Peyer's patch (tissue), 4 donors: Measurements from ENCODE around the gene TAS2R42. TPM values are rescaled to one million over a fixed set of nuclear protein-coding genes. Genes with fewer than 3 reads are reported as not detected.

Source experiments
- DNase-seq, 3 donors: peaks; one replicate each; pipeline ENCODE4 v3.0.0-alpha.2; 2017 to 2019
- H3K27ac ChIP-seq, 4 donors: fragments of 200-600 bp; sonication (generic); one replicate each; pipeline ENCODE4 v1.5.1; 2016 to 2019
- H3K27me3 ChIP-seq, 2 donors: fragments of 200-600 bp; sonication (generic); one replicate each; pipeline ENCODE4 v1.5.1; 2019
- H3K36me3 ChIP-seq, 3 donors: fragments of 200-600 bp; sonication (generic); one replicate each; pipeline ENCODE4 v1.5.1; 2016 to 2019
- H3K4me1 ChIP-seq, 4 donors: fragments of 200-600 bp; sonication (generic); one replicate each; pipeline ENCODE4 v1.5.1; 2016 to 2019
- H3K4me3 ChIP-seq, 4 donors: fragments of 200-600 bp; sonication (generic); 1 replicate in 3 of 4; 2 replicates in 1 of 4; pipeline ENCODE4 v1.5.1; 2016 to 2019; ENCODE audit warnings: mild to moderate bottlenecking in 1 of 4
- H3K9me3 ChIP-seq, 4 donors: fragments of 200-600 bp; sonication (generic); one replicate each; pipeline ENCODE4 v1.5.1; 2016 to 2019; ENCODE audit warnings: mild to moderate bottlenecking in 1 of 4
- POLR2A ChIP-seq, 2 donors: fragments of 450-650 bp; IDR thresholded peaks; one replicate each; pipeline ENCODE4 v1.5.1; 2017; ENCODE audit warnings: antibody characterized with exemption in 2 of 2, mild to moderate bottlenecking in 2 of 2, moderate library complexity in 2 of 2
- total RNA-seq, 4 donors: library from RNA; depleted of rRNA; stranded (reverse); fragments of >200 nt; gene quantifications; one replicate each; pipeline ENCODE4 v1.1.0, GENCODE V29; 2016
- TF ChIP-seq, protein P1 (sequence below), 6 experiments: fragments of 450-650 bp in 4 of 6; fragments of 200-600 bp in 2 of 6; sonication (generic) in 1 of 6; IDR thresholded peaks; one replicate each; pipeline ENCODE4 v1.5.1; 2017 to 2019; ENCODE audit warnings: antibody characterized with exemption in 6 of 6, mild to moderate bottlenecking in 3 of 6, moderate library complexity in 1 of 6

TAS2R42 gene
- total RNA-seq, 4 donors from 2014 or later, result not detected

DNA sequence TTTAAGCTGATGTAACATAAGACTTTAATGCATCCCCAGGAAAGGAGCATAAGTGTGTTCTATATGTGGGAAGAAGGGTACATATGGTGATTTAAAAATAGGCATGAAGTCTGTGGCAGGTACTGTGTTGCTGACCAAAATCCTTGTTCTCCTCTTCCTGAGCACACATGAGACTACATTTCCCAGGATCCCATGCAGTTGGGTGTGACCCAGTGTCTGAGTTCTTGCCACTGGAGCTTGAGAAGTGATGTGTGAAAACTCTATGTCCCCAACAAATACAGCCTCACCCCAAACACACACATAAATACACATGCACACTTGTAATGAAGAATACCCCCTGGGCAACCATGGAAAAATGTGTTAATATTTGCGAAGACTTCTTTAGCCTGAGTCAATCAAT, 24.2 kb downstream of the TAS2R42 start:
- Histone ChIP-seq H3K27ac (no peak overlapping the region), H3K4me3 (no peak overlapping the region), H3K36me3 (peaks cover 0 to 9% (median 0%) of the 10 kb centered on the region in 3 donors), H3K9me3 (no peaks in the 10 kb centered on the region), H3K4me1 (no peaks in the 10 kb centered on the region), H3K27me3 (no peaks in the 10 kb centered on the region)
- DNase-seq, result no peak
- TF ChIP-seq POLR2A (IDR thresholded peaks at IDR 0.05), result no peak
- TF ChIP-seq, protein P1, sequence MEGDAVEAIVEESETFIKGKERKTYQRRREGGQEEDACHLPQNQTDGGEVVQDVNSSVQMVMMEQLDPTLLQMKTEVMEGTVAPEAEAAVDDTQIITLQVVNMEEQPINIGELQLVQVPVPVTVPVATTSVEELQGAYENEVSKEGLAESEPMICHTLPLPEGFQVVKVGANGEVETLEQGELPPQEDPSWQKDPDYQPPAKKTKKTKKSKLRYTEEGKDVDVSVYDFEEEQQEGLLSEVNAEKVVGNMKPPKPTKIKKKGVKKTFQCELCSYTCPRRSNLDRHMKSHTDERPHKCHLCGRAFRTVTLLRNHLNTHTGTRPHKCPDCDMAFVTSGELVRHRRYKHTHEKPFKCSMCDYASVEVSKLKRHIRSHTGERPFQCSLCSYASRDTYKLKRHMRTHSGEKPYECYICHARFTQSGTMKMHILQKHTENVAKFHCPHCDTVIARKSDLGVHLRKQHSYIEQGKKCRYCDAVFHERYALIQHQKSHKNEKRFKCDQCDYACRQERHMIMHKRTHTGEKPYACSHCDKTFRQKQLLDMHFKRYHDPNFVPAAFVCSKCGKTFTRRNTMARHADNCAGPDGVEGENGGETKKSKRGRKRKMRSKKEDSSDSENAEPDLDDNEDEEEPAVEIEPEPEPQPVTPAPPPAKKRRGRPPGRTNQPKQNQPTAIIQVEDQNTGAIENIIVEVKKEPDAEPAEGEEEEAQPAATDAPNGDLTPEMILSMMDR (IDR thresholded peaks at IDR 0.05), result no peak

DNA sequence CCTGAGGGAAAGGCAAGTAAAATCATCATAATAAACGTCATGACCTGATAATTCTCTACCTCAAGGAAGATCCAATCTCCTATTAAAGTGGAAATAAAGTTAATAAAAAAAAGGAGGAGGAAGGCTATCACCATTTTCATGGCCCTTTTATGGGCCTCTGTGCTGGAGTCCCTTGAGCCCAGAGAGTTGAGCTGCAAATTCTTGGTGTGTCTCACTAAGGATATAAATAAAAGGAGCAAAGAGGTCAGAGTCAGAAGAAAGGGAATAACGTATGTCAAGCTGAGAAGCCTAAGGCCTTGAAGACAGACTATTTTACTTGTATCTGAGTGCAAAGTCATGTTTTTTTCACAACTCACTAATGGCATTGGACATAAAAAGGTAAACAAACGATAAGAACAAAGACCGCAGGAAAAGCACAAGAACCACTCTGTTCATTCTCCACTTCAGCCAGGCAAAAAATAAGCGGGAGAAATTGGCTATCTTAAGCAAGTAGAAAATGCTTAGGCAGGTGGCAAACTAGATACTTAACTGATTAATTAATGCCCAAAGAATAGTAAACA, 27.8 kb downstream of the TAS2R42 start:
- H3K27ac ChIP-seq, result no peak overlapping the region
- H3K27me3 ChIP-seq, result no peaks in the 10 kb centered on the region
- peaks cover 0 to 9% (median 0%) of the 10 kb centered on the region in 3 donors for H3K36me3 ChIP-seq
- H3K9me3 ChIP-seq, result no peaks in the 10 kb centered on the region
- H3K4me3 ChIP-seq, result no peak overlapping the region
- no peak for TF ChIP-seq POLR2A (IDR thresholded peaks at IDR 0.05)
- TF ChIP-seq, protein P1 (IDR thresholded peaks at IDR 0.05), result no peak
- H3K4me1 ChIP-seq, result no peaks in the 10 kb centered on the region
- DNase-seq, result no peak

DNA sequence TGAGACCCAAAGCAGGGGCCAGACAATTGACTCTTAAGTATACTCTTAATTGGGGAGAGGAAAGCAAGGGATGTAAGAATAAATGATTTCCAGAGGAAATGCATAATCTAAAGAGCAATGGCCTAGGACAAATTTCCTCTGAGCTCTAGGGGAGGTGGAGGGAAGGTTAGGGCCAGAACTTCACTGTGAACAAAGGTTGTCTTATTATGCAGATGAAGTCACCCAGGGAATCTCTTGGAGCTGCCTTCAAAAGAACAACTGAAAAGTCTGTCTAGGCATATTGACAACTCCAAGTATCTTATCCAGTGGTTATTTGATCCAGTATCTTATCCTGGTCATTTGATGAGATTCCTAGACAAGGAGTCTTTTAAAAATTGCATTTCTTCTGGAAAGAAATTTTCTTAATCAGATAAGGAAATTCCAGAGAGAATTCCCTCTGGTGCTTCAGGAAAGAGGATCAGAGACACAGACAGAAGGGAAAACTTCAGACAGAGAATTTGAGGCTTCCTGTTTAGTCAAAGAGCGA, 32.3 kb downstream of the TAS2R42 start:
- Histone ChIP-seq H3K27me3 (no peaks in the 10 kb centered on the region), H3K9me3 (no peaks in the 10 kb centered on the region), H3K4me1 (no peaks in the 10 kb centered on the region), H3K36me3 (no peaks in the 10 kb centered on the region), H3K4me3 (no peak overlapping the region), H3K27ac (no peak overlapping the region)
- TF ChIP-seq, protein P1 (IDR thresholded peaks at IDR 0.05), result no peak
- no peak for TF ChIP-seq POLR2A (IDR thresholded peaks at IDR 0.05)
- DNase-seq, result no peak

DNA sequence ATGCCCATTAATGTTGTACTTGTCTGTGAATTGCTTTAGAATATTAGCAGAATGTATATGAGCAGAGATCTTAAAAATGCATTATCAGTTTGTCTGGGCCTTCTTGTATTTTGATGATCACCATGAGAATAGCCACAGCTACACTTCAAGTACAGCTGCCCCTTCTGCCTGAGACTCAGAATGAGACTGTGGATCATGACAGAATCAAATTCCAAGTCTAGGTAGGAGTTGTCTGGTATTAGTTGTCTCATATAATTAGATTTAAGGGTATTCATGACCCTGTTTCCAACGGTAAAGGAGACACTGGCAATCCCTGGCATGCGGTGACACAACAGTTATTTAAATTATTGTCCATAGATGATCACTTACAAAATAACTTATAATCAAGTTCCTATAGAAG, 34.0 kb downstream of the TAS2R42 start:
- no peak overlapping the region for H3K4me3 ChIP-seq
- H3K4me1 ChIP-seq, result no peaks in the 10 kb centered on the region
- H3K27me3 ChIP-seq, result no peaks in the 10 kb centered on the region
- no peak for DNase-seq
- H3K27ac ChIP-seq, result no peak overlapping the region
- no peaks in the 10 kb centered on the region for H3K36me3 ChIP-seq
- no peak for TF ChIP-seq POLR2A (IDR thresholded peaks at IDR 0.05)
- TF ChIP-seq, protein P1 (IDR thresholded peaks at IDR 0.05), result no peak
- H3K9me3 ChIP-seq, result no peaks in the 10 kb centered on the region

DNA sequence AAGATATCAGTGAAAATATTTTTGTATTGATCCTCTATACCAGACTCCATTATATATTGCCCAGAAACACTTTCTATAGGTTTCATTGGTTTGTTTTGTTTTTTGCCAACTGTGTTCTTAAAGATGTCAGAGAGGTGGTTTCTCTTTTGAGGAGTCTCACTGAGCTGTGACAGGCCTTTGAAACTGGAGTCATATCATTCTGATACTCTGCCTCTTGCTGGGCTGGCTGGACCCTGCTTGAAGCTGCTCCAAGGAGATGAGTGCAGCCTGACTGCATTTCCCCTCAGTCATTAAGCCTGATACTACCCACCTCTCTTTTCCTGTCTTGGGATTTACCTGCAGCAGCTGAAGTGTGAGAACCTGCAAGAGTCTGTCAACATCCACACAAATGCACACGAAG, 35.9 kb downstream of the TAS2R42 start:
- no peaks in the 10 kb centered on the region for H3K9me3 ChIP-seq
- DNase-seq, result no peak
- no peak overlapping the region for H3K27ac ChIP-seq
- H3K36me3 ChIP-seq, result no peaks in the 10 kb centered on the region
- H3K4me3 ChIP-seq, result no peak overlapping the region
- no peaks in the 10 kb centered on the region for H3K4me1 ChIP-seq
- TF ChIP-seq, protein P1 (IDR thresholded peaks at IDR 0.05), result no peak
- no peak for TF ChIP-seq POLR2A (IDR thresholded peaks at IDR 0.05)
- no peaks in the 10 kb centered on the region for H3K27me3 ChIP-seq
